Neural progenitor cell (in vitro differentiated cells): ENCODE results near the gene KIF4A. TPM values are rescaled to one million over a fixed set of nuclear protein-coding genes. Genes with fewer than 3 reads are reported as not detected.
A peak's percentile ranks its signal among the peaks of the same experiment; 100 is the strongest.

Source experiments
- DNase-seq: peaks from one replicate; pipeline ENCODE4 v3.0.0-alpha.2; 2016; ENCODE audit warnings: low spot score
- H2AFZ ChIP-seq: fragments of 200-600 bp; sonication (generic); replicated peaks from 2 replicates; pipeline ENCODE4 v1.6.1; 2016; ENCODE audit warnings: antibody characterized with exemption
- H3F3A ChIP-seq: fragments of 200-600 bp; sonication (generic); 2 replicates; pipeline ENCODE4 v1.6.1; 2016; ENCODE audit warnings: antibody characterized with exemption, low read depth
- H3K27ac ChIP-seq: fragments of 200-600 bp; sonication (generic); 2 replicates; pipeline ENCODE4 v1.5.1; 2016; ENCODE audit warnings: mild to moderate bottlenecking
- H3K27me3 ChIP-seq: fragments of 200-600 bp; sonication (generic); 2 replicates; pipeline ENCODE4 v1.6.1; 2016; ENCODE audit warnings: mild to moderate bottlenecking, moderate library complexity
- H3K36me3 ChIP-seq: fragments of 200-600 bp; sonication (generic); 2 replicates; pipeline ENCODE4 v1.5.1; 2016
- H3K4me1 ChIP-seq: fragments of 200-600 bp; sonication (generic); 2 replicates; pipeline ENCODE4 v1.6.1; 2016; ENCODE audit warnings: mixed run types
- H3K4me2 ChIP-seq: fragments of 200-600 bp; sonication (generic); 2 replicates; pipeline ENCODE4 v1.6.1; 2016
- H3K4me3 ChIP-seq: fragments of 200-600 bp; sonication (generic); 2 replicates; pipeline ENCODE4 v1.5.1; 2016
- H3K79me2 ChIP-seq: fragments of 200-600 bp; sonication (generic); 2 replicates; pipeline ENCODE4 v1.6.1; 2016; ENCODE audit warnings: low read depth
- H3K9ac ChIP-seq: fragments of 200-600 bp; sonication (generic); 2 replicates; pipeline ENCODE4 v1.6.1; 2016
- H3K9me3 ChIP-seq: fragments of 200-600 bp; sonication (generic); 2 replicates; pipeline ENCODE4 v1.5.1; 2016; ENCODE audit warnings: low read depth
- H4K20me1 ChIP-seq: fragments of 200-600 bp; sonication (generic); 2 replicates; pipeline ENCODE4 v1.6.1; 2016; ENCODE audit warnings: low read depth
- H3K27ac Mint-ChIP-seq: 3 replicates; pipeline ENCODE4 v1.8.0; 2021; ENCODE audit warnings: mixed read lengths
- H3K27me3 Mint-ChIP-seq: 2 replicates; pipeline ENCODE4 v1.8.0; 2022; ENCODE audit warnings: low read depth, mild to moderate bottlenecking, inconsistent platforms, moderate library complexity, mixed read lengths; ENCODE audit not compliant: insufficient read depth
- H3K36me3 Mint-ChIP-seq: 3 replicates; pipeline ENCODE4 v1.8.0; 2021; ENCODE audit warnings: mixed read lengths
- H3K4me1 Mint-ChIP-seq: 3 replicates; pipeline ENCODE4 v1.8.0; 2021; ENCODE audit warnings: mixed read lengths
- H3K4me3 Mint-ChIP-seq: 3 replicates; pipeline ENCODE4 v1.8.0; 2021; ENCODE audit warnings: mild to moderate bottlenecking, moderate library complexity, mixed read lengths
- H3K9me3 Mint-ChIP-seq: 3 replicates; pipeline ENCODE4 v1.8.0; 2020; ENCODE audit warnings: mixed read lengths
- EZH2 ChIP-seq: fragments of 200-600 bp; sonication (generic); IDR thresholded peaks from 2 replicates; pipeline ENCODE4 v1.6.1; 2017; ENCODE audit warnings: antibody characterized with exemption, mild to moderate bottlenecking, moderate library complexity
- EZH2phosphoT487 ChIP-seq: fragments of 200-600 bp; sonication (generic); IDR thresholded peaks from 2 replicates; pipeline ENCODE4 v1.6.1; 2017; ENCODE audit warnings: antibody characterized with exemption
- total RNA-seq: library from RNA; depleted of rRNA; stranded (reverse); fragments of >200 nt; gene quantifications from 2 replicates; pipeline ENCODE4 v1.2.3, GENCODE V29; 2015; ENCODE audit warnings: low replicate concordance
- TF ChIP-seq, protein P1 (sequence below): fragments of 200-600 bp; sonication (generic); IDR thresholded peaks from 2 replicates; pipeline ENCODE4 v1.5.1; 2017; ENCODE audit warnings: antibody characterized with exemption, mild to moderate bottlenecking

The KIF4A gene
- total RNA-seq, 1 donor from 2014 or later: 77.6 TPM

DNA sequence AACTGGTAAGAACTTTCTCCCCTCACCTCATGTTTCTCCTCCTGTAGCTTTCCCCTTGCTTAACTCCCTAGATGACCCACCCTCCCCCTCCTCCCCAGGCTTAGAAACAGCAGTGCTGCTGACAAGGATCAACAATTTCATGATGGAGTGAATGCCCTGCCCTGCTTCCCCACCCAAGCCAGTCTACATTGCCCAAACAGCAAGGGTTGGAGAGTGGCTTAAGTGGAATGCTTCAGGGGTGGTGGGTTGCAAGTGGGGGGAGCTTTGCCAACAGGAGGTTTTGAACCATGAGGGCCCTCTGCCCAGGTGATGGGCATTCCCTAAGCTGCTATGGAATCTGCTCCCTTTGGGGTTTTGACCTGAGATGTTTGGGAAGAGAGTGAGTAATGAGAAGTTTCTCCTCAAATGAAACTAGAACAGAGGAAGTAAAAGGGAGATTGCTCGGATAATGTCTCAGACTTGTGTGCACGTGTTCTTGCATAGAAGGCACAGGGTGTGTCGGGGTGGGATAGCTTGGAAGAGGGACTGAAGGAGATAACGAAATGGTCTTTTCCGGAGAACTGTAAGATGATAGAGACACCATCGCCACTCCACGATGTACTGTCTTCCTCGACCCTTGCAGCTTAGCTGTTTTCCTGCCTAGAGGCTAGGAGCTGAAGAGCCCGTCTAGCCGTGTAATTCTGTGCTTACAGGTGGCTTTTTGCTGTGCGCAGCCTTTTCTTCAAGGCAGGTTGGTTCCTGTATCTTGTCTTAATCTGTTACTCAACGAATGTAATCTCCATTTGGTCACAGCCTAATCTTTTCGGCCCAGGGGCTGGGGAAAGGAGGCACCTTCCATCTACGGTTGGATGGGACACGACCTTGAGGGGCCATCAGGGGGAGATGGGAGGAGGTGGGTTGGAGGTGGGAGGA lies 143.3 kb downstream of the KIF4A start:
- TF ChIP-seq EZH2 (no peak), EZH2phosphoT487 (no peak)
- TF ChIP-seq, protein P1, sequence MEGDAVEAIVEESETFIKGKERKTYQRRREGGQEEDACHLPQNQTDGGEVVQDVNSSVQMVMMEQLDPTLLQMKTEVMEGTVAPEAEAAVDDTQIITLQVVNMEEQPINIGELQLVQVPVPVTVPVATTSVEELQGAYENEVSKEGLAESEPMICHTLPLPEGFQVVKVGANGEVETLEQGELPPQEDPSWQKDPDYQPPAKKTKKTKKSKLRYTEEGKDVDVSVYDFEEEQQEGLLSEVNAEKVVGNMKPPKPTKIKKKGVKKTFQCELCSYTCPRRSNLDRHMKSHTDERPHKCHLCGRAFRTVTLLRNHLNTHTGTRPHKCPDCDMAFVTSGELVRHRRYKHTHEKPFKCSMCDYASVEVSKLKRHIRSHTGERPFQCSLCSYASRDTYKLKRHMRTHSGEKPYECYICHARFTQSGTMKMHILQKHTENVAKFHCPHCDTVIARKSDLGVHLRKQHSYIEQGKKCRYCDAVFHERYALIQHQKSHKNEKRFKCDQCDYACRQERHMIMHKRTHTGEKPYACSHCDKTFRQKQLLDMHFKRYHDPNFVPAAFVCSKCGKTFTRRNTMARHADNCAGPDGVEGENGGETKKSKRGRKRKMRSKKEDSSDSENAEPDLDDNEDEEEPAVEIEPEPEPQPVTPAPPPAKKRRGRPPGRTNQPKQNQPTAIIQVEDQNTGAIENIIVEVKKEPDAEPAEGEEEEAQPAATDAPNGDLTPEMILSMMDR: no peak
- Histone ChIP-seq H3F3A (no peaks in the 10 kb centered on the region), H3K4me3 (peak overlapping the region; percentile 61), H3K27me3 (no peaks in the 10 kb centered on the region), H3K79me2 (no peaks in the 10 kb centered on the region), H3K4me1 (no peaks in the 10 kb centered on the region), H3K9me3 (no peaks in the 10 kb centered on the region), H2AFZ (peak overlapping the region; percentile 26), H3K27ac (no peak overlapping the region), H3K36me3 (no peaks in the 10 kb centered on the region), H3K4me2 (peak overlapping the region; percentile 74), H4K20me1 (no peaks in the 10 kb centered on the region), H3K9ac (no peak overlapping the region)
- Mint-ChIP-seq H3K9me3 (peaks cover 6% of the 10 kb centered on the region), H3K27ac (no peak overlapping the region), H3K27me3 (peaks cover 10% of the 10 kb centered on the region), H3K36me3 (peaks cover 7% of the 10 kb centered on the region), H3K4me3 (peak overlapping the region; percentile 68), H3K4me1 (peaks cover 14% of the 10 kb centered on the region)
- no peak for DNase-seq

DNA sequence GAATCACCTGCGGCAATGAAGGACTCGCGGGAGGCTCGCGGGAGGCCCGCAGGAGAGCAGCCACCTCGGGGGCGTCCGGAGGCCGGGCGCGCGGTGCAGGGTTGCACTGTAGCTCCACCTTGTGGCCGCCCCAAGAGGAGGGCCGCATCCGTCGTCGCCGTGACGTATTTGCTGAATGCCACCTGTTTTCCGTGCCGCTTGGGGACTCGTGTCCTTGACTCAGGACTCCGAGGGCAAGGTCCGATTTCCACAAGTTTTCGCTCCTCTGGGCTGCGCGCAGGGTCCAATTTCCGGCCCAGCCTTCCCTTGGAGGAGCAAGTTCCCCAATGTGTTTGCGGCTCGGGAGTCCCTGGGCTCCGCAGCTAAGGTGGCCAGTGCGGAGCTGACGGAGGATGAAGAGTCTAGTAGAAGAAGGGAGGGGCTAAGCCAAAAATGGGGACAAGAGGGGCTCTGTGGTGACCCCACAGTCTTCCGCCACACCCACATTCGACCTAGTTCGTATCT lies 144.0 kb downstream of the KIF4A start:
- no peaks in the 10 kb centered on the region for H3K9me3 ChIP-seq
- TF ChIP-seq EZH2phosphoT487 (no peak), EZH2 (no peak)
- TF ChIP-seq, protein P1: peak; percentile 68
- H3K4me1 ChIP-seq: no peaks in the 10 kb centered on the region
- no peaks in the 10 kb centered on the region for H3F3A ChIP-seq
- H3K36me3 Mint-ChIP-seq: peaks cover 7% of the 10 kb centered on the region
- no peaks in the 10 kb centered on the region for H3K36me3 ChIP-seq
- peaks cover 14% of the 10 kb centered on the region for H3K4me1 Mint-ChIP-seq
- H3K9ac ChIP-seq: no peak overlapping the region
- peaks cover 6% of the 10 kb centered on the region for H3K9me3 Mint-ChIP-seq
- H3K4me3 ChIP-seq: peak overlapping the region; percentile 61
- no peaks in the 10 kb centered on the region for H4K20me1 ChIP-seq
- H3K79me2 ChIP-seq: no peaks in the 10 kb centered on the region
- peaks cover 10% of the 10 kb centered on the region for H3K27me3 Mint-ChIP-seq
- H3K27ac Mint-ChIP-seq: no peak overlapping the region
- H3K4me3 Mint-ChIP-seq: peak overlapping the region; percentile 90
- H2AFZ ChIP-seq: peak overlapping the region; percentile 85
- no peak overlapping the region for H3K27ac ChIP-seq
- peak; percentile 83 for DNase-seq
- peak overlapping the region; percentile 74 for H3K4me2 ChIP-seq
- no peaks in the 10 kb centered on the region for H3K27me3 ChIP-seq

- Histone ChIP-seq H3K27ac (no peak overlapping the region), H4K20me1 (no peaks in the 10 kb centered on the region), H3K4me2 (peak overlapping the region; percentile 74), H3K4me3 (peak overlapping the region; percentile 61), H2AFZ (peak overlapping the region; percentile 85), H3K9ac (no peak overlapping the region), H3K36me3 (no peaks in the 10 kb centered on the region), H3K4me1 (no peaks in the 10 kb centered on the region), H3K27me3 (no peaks in the 10 kb centered on the region), H3K79me2 (no peaks in the 10 kb centered on the region), H3K9me3 (no peaks in the 10 kb centered on the region), H3F3A (no peaks in the 10 kb centered on the region)
- Mint-ChIP-seq H3K9me3 (peaks cover 8% of the 10 kb centered on the region), H3K4me3 (peak overlapping the region; percentile 90), H3K4me1 (peaks cover 14% of the 10 kb centered on the region), H3K36me3 (peaks cover 7% of the 10 kb centered on the region), H3K27me3 (peaks cover 10% of the 10 kb centered on the region), H3K27ac (peak overlapping the region; percentile 66)
- DNase-seq: peak; percentile 92
- TF ChIP-seq, protein P1: no peak
- TF ChIP-seq EZH2phosphoT487 (no peak), EZH2 (no peak)
These were observed 144.5 kb downstream of the KIF4A start for GRCh38 chrX:70434352-70434866.
